ENCODE measurements around the gene SLFN12L.
"Not testable (repeated sequence)": the region's sequence is repeated elsewhere in the genome, so short reads cannot be mapped to it uniquely, and the experiment has no call there.

Gene SLFN12L

DNA sequence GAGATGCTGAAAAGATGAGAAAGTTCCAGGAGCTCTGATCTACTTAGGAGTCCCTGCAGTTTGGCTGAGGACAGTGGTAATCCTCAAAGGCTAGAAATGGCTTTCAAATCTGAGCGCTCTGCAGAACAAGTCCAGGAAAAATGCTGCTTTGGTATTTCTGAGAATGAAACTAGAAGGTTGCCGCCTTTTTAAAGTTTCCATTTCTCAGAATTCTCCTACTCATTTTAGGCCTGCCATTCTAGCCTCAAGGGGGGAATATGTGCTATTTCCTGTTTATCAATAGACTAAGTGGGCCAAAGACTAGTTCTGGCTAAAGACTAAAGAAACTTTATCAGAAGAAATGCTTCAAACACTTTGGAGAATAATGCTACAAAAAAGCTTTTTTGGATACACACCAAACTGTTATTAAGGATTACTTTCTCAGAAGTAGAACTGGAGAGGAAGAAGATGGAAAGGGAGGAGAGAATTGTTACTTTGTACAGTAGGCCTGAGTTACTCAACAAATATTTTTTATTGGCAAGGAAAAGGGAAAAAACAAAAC is at the start of gene SLFN12L:
TSS of gene SLFN12L (minus strand) at position 78 of the 541 bp plus-strand sequence. CDS start 15,314 bp downstream, outside the sequence.
- peak; percentile 75 for DNase-seq

DNA sequence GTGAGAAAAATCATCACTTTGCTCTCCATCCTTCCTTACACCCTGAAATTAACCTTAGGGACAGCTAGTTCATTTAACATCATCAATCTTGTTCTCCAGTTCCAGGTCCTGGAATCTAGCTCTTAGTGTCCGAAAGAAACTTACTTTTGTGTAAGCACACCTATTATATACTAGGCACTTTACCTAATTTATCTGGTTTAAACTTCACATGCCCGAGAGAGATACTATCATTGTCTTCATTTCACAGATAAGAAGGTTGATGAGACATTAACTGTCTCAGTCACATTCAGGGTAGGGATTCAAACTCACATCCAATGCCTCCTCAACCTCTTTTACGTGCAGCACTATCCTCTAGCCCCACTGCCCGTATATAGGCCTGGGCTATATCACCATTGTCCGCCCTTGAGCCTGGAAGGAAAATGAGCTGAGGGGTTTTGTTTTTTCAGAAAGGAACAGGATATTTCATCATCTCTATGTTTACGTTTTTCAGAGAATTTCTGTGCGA is 49.1 kb upstream of the SLFN12L start:
- no peak for DNase-seq

DNA sequence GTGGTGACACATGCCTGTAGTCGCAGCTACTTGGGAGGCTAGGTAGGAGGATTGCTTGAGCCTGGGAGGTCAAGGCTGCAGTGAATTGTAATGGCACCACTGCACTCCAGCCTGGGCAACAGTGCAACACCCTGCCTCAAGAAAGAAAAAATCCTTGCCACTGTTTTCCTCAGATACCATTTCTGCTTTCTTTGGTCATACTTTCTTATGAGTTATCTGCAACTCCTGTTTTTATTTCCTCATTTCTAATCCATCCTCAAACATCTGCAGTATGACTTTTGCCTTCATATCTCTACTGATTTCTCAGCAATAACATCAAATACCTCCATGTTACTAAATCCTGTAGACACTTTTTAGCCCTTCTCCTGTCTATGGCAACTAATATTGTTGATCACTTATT is 46.6 kb upstream of the SLFN12L start:
- no peak for DNase-seq

DNA sequence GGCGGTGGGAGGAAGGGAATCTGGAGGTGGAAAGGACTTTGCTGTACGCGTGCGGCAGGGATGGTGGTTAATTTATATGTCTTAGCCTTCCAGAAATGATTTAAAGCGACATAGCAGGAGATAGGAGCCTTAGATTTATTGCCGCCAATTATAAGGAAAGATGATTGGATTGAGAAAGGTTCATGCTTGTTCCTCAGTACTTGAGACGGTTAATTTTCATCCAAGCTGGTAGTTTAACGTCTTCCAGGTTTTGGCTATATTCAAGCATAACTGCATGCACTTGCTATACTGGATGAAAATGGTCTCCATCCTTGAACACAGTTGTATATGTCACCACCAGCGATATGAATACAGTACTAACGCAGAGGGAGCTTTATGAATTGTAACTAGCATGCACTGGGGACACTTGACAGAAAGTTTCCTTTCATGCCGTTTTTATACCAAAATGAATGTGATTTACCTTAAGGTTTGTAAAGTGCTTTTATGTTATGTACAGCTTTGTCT is 41.5 kb upstream of the SLFN12L start:
- DNase-seq, result no peak

DNA sequence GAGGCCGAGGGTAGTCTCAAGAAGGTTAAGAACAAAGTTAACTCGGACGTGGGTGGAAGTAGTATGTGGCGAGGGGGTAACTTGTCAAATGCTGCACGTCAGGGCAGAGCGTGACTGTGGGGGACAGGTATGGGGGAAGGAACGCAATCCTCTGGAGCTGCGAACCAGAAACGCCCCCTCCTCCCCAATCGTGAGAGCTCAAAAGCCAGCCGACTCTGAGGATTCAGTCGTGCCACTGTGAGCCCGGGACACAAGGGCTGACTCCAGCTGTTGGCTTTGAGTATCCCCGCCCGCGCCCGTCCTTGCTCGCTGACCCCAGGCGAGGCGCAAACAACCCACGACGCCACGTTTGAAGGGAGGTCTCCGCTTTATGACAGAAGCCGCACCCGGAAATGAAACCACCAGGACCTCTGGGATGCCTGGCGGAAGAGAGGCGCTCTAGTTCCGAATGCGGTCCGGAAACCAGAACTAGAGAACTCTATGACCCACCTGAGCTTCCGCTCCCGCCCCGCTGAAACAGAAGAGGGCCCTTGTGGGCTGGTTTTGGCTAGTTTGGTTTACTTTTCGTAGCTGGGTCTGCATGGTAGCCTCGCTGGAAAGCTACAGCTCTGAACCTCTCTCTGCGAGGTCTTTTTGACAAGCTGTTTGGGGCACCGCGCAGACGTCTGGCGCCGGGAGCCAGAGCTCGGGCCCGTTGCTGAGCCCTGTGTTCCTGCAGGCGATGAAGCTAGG is 40.9 kb upstream of the SLFN12L start, which contains the start of gene PEX12:
TSS of gene PEX12 (minus strand) at position 375 of the 732 bp plus-strand sequence. CDS start 550 bp downstream, outside the sequence.
- peak; percentile 92 for DNase-seq

DNA sequence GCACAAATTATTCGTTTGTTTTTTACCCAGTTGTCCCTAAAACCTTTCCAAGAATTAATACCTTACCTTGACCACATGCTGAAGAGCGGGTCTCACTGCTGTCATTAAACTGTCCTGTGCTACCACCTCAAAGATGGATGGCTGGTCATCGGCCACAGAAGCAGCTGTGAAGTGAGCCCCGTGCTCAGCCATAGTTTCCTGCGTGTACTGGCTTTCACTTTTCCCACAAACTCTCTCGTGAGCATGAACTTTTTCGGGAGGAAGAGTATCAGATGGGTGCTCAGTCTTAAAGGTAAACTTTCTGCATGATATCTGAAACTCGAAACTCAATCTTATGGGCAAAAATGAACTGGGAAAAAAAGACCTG is 40.3 kb upstream of the SLFN12L start:
- DNase-seq, result no peak

DNA sequence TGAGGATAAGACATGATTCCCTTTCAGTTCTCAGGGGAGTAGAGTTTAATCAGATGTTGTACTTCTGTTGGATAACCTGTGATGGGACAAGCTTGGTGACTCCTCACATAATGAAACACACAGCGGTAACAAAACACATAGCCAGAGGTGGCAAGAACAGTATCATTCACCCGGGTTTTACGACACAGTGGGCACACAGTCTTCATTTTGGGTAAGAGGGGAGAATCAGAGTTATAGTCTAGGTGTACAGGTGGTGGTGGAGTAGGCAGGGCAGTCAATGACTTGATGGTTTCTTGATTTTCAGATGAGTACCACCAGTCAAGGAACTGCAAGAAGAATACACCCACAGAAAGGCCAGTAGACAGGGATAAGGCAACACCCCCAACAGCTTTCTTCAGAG is 38.3 kb upstream of the SLFN12L start:
- no peak for DNase-seq

DNA sequence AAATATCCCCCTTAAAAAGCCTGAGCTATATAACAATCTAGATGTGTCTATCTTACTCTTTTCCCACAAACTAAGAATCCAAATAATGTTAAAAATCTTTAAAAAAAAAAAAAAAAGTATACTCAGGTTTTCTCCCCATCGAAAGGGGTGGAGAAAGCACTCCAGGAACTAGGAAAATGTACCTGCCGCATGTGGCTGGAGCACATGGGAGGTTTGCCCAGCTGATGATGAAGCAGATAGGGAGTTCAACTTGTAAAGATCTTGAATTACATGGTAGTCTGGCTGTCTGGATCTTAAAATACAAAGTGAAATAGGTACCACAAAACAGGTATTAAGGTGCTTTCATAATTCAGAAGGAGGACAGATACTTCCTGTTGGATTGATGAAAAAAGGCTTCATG is 31.9 kb upstream of the SLFN12L start:
- no peak for DNase-seq

DNA sequence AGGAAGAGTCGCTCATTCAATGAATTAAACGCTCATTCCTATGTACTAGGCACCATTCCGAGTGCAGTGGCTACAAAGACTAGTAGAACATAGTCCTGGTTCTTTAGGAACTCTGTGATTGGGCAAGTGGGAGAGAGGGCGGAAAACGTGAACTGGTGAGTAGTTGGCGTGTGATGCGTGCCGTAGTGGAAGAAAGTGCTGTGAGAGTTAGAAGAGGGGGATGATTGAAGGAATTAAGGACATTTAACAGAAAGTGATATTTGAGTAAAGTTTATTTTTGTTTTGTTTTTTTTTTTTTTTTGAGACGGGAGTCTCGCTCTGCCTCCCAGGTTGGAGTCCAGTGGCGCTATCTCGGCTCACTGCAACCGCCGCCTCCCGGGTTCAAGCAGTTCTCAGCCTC is 31.1 kb upstream of the SLFN12L start:
- peak; percentile 42 for DNase-seq

DNA sequence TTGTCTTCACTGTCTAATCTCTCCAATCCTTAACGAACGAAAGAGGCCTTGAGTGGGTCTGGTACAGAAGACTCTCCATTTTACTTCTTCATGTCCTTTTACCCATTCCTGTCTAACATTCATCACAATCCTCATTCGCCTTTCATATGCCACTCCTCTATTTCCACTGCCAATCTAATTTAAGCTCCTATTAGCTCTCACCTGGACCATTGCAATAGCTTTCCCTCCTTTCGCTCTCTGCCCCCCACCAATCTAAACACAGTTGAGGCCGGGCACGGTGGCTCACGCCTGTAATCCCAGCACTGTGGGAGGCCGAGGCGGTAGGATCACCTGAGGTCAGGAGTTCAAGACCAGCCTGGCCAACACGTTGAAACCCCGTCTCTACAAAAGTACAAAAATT is 29.5 kb upstream of the SLFN12L start:
- DNase-seq, result no peak

DNA sequence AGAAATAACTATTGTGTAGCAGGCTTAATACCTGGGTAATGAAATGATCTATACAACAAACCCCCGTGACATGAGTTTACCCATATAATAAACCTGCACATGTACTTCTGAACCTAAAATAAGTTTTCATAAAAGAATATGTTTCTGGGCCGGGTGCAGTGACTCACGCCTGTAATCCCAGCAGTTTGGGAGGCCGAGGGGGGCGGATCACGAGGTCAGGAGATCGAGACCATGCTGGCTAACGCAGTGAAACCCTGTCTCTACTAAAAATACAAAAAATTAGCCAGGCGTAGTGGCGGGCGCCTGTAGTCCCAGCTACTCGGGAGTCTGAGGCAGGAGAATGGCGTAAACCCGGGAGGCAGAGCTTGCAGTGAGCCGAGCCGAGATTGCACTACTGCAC is 25.7 kb upstream of the SLFN12L start:
- not testable (repeated sequence) for DNase-seq

DNA sequence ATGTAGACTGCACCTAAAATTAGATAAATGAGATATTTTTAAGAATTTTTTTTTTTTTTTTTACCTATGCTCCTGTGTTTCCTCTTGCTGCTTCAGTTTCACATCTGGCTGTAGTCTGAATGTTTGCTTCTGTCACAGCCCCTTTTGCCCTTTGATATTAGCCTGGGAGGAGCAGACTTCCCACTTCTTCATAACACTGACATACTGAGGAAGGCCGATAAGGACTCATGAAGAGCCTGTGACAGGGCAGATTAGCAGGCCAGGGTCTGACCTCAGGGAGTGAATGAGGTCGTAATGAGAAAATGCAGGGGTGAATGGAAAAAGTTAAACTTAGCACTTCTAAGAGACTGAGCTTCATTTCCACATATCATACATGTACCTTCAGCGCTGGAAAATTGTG is 23.2 kb upstream of the SLFN12L start, which contains the start of gene SLFN14:
TSS of gene SLFN14 (minus strand) at position 117 of the 400 bp plus-strand sequence. CDS start 2,757 bp downstream, outside the sequence.
- DNase-seq, result no peak

DNA sequence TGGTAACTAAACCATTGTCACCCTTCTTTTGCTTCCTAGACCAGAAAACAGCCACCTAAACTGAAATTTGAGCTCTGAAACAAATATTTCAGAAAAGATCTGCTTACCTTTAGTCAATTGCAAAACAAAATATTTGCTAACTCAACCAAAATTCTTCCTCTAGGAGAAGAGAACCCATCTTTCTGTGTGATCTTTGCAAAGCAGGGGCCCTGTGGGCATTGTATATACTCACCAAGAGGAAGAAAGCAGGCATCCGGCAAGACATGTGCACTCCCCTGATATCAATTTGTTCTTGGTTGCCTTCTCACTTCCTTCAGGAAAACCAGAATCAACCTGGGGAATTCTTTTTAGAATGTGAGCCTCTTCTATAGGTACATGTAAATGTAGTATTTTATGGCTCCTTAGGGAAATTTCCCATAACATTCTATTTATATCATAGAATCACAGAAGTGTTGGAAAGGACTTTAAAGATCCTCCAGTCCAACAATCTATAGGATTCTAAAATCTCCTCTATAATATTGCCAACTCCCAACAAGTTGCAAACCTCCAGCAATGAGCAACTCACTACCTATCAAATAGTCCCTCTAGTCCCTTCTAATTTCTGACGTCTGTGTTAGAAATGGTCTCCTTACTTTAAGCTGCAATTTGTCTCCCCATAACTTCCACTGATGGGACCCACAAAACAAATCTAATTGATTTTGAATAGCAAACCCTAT is 22.2 kb upstream of the SLFN12L start:
- DNase-seq, result no peak

DNA sequence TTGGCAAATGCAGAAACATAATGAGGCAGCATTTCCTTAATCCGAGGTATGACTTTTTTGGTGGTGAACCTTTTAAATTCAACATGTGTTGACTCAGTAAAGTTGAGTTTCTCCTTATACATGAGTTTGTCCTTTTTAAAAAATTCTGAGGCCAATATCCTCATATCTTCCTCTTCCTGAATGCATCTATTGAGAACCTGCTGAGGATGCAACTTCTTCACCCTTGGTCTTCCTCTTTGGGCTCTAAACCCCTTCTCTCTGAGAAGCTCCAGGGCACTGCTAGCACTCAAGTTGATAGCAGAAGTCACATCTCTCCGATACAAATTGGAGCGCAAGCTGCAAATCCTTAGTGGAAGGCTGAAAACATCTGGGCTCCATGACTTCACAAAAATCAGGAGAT is 19.9 kb upstream of the SLFN12L start:
- DNase-seq, result no peak

DNA sequence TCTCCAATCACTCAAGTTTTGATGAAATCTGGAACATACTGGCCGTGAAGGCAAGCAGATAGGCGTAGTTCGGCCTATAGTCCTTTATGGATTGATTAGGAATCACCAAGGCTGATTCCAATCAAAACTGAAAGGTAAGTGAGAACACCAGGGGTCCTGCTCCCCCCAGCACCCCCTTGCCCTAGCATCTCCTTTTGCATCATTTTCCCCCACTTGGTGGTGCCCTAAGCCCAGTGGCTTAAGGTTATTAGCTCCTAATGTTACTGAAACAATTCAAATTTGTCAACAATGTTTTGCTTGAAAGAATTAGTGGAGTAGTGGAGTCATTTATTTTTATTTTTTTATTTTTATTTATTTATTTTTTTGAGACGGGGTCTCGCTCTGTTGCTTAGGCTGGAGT is 18.2 kb upstream of the SLFN12L start:
- no peak for DNase-seq

DNA sequence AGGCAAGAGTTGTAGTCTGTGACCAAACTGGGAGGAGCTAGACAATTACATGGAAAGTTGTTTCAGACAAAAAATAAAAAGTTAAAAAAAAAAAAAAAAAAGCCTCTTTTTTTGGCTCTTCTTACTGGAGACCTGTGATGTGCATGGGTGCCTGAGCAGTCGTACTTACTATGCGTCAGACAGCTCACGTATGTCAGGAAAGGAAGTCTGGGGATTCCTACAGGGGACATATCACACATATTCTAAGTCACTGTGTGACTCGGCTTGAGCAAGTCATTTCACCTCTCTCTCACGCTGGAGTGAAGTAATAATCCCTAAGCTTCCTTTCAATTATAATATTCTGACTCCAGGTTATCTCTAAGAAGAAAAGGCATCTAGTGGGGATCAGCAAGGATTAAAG is 17.2 kb upstream of the SLFN12L start:
- no peak for DNase-seq

DNA sequence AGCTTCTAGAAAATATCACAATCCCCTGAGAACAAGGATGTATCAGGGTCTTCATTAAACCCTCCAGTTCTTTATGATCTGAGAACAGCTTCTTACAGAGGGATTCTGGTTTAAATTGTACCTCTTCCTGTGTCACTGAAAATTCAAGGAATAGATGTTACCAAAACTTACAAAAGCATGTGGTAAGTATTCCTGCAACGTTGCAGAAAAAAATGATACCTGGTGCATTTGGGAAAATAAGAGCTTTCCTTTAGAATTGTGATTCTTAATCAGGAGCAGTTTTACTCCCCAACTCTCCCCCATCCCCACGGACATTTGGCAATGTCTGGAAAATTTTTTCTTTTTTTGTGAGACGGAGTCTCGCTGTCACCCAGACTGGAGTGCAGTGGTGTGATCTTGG is 15.8 kb upstream of the SLFN12L start:
- no peak for DNase-seq

DNA sequence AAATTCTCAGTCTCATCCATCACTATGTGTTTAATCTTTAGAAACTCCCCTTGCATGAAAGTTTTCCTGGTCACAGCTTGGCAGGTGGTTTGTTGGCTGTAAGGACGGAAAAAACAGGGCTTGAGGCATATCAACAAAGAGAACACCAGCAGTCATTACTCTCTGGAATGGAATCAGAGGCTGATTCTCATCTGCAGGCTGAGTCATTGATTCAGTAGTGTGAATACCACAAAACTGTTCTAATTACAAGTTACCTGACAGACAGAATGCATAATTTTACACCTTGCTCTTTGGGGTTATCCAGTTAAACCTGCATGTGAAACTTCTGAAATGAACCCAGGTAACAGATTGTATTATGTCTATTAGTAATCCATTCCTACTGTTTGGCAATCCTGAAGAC is 11.5 kb upstream of the SLFN12L start:
- DNase-seq, result no peak

DNA sequence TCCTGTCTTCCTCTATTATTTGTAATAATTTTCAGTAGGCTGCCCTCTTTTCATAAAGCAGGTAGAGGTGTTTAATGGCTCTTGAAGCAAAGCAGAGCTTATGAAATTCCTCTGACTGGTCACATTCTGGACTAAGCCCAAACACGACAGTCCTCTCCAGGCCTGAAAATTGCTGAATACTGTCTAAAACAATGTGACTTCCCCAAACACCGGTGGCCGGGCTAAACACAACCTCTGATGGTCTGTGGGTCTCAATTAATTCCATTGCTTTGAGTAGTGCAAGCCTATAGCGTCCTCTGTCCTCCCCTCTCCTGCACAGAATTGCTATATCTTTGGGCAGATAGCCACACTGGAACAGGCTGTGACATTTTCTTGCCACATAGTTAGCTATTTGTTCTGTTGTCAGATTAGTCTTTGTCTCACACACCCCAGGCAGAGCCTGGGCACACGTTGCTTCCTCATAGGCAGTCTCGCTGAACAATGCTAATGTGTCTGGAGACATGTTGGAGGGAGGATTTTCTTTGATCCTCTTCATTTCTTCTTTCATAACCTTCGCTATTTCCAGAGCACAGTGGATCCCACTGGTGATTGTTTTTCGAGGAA is 10.8 kb upstream of the SLFN12L start:
- DNase-seq, result no peak

DNA sequence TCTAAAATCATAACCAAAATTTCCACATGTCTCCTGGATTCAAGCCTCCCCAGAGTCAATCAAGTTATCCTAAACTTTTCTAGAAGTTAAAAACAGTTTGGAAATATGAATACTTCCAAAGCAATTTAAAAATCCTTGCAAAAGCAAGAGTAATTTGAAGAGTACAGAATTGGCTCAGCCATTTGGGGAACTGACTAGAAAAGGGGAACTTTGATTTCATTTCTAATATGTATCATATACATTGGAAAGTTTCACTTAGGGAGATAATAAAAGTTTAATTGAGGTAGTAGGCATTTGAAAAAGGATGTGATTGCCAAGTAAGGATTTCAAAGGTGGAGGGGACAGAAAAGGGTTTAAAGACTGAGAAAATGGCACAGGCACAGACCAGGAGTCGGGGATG is 9.0 kb upstream of the SLFN12L start:
- DNase-seq, result no peak

DNA sequence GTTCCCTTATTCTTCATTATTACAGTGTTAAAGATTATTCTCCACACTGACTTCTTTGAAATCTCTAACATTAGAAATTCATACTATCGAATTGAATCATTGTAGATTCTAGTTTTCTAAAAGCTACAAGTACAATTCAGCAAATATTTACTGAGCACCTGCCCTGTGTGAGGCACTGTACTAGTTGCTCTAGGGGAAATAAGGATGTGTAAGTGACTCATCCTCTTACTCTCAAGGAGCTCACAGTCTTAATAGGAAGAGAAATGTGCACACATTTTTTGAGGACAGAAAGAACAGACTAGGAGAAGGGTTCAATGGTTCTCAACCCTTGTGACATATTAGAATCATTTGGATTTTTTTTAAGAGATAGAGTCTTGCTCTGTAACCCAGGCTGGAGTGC is 7.7 kb upstream of the SLFN12L start:
- no peak for DNase-seq

DNA sequence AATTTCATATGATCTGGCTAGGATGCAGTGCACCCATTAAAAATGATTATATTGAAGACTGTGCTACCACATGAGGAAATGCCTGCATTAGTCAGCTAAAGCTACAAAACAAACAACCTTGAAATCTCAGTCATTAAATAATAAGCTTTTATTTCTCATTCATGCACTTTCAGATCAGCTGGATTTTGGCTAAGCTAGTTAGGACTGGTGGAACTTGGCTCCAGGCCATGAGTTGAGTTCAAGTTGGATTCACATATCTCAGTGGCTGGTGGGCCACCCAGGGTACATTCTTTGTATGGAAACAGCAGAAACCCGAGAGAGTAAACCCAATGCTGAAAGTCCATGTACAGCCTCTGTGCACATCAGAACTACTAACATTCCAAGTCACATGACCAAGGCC is 6.4 kb upstream of the SLFN12L start:
- DNase-seq, result no peak

DNA sequence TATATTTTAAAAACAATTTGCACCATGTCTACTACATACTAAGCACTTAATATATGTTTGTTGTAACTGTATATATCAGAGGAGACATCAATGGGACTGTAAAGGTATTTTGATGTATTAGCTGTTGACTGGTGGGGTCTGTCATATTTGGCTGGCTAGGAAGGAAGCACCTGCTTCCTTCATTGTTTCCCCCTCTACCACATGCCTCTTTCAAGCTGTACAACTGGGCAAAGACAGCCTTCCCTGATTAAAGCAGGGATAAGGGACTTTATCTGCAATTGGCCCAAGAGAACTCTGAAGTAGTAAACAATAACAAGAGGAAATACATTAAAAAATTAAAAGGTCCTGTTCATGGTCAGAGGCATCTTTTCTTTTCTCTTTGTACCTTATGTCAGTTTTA is 5.5 kb upstream of the SLFN12L start:
- no peak for DNase-seq
